Measurements from ENCODE around the gene TBC1D10B.
"Not testable (repeated sequence)": the region's sequence is repeated elsewhere in the genome, so short reads cannot be mapped to it uniquely, and the experiment has no call there.

Gene TBC1D10B

DNA sequence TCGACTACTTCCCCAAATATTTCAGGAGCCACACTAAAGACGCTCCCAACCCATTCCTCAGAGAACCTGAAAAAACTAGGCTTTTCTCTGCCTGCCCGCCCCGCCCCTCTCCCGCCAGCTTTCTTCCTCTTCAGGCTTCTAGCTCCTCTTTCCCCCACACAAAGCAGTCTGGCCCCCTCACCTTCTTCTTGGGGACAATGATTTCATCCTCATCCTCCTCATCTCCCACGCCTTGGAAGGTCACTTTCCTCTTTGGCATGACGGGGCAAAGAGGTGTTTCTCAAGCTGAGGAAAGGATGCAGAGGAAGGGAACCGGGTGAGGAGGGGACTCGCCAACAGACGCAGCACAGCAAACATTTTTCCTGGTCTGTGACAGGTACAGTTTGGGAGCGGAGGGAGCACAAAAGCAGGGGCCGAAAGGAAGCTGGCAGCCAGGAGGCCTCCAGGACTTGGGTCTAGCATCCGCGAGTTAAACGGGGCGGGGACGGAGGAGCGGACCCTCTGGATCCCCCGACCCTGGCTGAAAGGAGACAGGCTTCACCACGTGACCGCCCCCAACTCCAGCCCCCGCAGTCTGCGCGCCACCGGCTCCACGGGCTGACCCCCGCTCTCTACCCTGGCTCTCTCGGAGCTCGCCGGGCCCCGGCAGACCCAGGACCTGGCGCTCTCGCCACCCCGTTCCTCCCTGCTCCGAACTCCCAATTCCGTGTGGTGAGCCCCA, 15.7 kb downstream of the TBC1D10B start:
- DNase-seq, result peak; percentile 41

DNA sequence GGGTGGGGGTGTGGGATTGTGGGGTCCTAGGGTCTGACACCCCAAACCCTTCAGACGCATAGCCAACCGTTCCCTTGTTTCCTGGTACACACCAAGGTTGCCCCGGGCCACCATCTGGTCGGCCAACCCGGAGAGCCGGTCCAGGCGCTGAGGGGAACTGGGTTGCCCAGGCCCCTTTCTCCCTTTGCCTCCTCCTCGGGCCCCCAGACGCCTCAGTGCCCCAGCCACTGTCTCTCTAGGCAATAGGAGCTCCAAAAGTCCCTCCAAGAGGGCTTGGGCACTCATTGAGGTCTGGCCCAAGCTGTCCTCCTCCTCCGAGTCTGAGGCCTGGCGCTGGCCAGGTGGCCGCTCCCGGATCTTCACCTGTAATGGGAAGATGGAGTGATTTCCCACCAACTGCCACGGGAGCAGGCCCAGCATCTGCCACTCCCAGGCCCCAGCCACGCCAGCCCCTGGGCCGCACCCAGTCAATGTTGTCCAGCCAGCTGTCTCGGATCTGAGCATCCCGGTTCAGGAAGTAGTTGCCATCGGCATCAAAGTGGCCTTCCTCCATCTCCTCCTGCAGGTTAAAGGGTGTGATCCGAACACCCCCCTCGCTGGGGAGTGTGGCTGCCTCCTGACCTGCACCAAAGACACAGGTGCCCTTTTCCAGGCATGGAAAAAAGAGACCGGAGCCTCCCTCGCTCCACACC, 16.7 kb downstream of the TBC1D10B start:
- DNase-seq, result no peak

DNA sequence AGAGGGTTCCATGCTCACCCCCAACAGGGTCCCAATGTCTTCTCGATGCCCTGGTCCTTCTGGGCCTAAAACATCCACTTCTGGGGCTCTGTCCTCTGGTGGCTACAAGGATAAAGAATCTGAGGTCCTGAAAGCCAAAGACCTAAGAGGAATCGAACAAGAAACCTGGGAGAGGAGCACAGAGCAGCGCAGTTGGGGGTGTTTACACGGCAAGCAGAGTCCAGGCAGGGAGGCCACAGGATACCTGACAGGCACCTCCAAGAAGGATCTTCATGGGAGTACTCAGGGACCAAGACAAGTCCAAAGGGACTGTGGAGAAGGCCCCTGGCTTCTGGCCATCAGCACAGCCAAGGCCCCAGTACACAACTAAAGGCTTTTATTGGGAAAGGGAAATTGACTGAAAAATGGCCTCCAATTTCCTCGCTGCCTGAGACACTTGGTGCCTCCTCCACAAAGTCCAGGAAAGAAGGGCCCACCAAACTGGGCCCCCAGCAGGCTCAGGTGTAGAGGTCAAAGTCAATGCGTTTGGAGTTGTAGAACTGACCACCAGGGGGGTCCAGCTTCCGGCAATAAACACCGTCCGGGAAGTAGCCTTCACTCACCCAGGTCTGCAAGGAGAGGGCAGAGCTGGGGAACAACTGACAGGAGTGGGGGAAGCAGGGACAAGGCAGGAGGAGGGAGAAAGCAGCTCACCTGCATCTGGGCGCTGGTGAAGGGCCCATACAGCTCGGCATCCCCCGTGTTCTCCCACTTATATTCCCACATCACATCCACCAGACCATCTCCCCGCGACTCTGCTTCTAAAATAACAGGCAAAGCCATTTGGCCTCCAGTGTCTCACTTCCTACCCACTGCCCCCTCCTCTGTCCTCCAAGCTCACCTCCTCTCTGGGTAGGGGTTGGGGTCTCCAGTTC, 17.5 kb downstream of the TBC1D10B start:
- no peak for DNase-seq

DNA sequence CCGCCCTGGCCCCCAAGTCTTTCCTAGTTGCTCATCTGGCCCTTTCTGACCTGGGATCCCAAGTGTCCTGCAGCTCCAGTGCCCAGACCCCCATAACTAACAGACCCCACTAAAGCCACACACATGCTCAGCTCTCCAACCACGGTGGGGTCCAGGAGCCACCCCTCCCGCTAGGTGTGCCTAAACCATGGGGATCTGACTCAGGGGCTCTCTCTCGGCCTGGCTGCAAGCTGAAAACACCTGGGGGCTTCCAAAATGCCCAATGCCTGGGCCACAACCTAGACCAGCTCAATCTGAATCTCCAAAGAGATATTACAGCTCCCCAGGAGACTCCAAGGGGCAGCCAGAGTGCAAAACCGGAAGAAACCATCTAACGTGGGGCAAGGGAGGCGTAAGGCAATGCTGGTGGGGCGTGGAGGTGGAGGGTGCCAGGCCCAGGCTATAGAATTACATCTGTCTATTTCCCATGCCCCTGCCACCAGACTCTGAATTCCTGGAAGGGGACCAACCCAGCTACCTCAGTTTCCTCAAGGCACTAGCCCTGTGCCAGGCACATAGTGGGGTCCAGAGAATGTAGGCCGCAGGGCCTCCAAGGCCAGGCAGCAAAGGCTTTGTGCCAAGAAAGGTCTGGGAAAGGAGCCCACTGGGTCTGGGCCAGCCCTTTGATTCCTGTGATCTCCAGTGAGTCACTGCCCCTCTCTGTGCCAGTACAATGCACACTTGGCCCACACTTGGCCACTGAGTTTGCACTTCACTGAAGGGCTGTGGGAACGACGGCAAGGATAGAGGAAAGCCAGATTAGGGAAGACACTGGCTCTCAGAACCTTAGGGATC, 18.5 kb downstream of the TBC1D10B start:
- DNase-seq, result no peak

DNA sequence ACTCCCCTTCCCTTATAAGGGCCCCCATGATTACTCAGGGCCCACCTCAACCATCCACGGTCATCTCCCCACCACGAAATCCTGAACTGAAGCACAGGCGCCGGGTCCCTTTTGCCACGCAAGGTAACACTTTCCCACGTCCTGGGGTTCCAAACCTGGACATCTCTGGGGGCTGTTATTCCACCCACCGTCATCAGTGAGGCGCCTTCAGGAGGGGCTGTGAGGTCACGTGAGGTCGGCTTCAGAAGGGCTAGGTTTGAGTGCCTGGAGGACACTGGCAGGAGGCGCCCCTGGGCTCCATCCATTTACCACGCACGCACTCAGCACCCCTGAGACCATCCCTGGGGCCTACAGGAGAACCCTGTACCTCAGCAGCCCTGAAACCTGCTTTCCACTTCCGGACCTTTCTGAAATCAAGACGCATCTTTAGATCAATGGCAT, 19.3 kb downstream of the TBC1D10B start:
- DNase-seq, result no peak

DNA sequence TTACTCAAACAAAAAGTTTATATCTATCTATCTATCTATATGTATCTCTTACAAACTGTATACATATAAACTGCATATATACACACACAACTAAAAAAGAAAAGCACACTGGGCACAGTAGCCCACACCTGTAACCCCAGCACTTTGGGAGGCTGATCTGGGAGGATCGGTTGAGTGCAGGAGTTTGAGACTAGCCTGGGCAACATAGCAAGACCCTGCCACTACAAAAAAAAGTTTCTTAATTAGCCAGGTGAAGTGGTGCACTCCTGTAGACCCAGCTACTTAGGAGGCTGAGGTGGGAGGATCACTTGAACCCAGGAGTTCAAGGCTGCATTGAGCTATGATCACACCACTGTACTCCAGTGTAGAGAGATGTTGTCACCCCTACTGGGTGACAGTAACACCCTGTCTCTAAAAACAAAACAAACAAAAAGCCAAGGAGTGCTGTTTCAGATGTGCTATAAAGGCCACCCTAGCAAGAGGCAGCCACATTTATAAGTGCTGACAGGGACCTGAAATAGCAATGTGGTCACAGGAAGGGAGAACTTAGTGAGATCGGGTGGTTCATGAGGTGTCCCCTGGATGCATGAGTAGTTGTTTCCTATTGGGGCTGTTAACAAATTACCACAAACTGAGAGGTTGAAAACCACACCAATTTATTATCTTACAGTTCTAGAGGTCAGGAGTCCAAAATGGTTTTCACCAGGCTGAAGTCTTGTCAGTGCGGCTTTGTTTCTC, 20.0 kb downstream of the TBC1D10B start:
- DNase-seq, result no peak

DNA sequence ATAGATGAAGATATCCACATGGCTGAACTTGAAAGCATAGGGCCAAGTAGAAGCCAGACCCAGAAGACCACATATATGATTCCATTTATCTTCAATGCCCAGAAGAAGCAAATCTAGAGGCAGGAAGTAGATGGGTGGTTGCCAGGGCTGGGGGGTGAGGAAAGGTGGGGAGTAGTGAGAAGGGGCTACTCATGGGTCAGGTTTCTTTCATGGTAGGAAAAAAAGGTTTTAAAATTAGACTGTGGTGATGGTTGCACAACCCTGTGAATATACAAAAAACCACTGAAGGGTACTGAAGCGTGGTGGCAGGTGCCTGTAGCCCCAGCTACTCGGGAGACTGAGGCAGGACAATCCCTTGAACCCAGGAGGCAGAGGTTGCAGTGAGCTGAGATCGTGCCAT, 20.6 kb downstream of the TBC1D10B start:
- DNase-seq, result no peak

DNA sequence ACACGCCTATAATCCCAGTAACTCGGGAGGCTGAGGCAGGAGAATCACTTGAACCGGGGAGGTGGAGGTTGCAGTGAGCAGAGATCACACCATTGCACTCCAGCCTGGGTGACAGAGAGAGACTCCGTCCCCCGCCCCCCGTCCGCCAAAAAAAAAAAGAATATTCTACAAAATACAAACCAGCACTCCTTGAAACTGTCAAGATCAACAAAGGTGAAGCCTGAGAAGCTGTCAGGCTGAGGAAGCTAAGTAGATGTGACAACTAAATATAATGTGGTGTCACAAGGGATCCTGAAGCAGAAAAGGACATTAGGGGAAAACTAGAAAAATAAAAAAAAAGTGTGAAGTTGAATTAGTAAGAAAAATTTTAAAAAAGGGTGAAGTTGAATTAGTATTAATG, 21.4 kb downstream of the TBC1D10B start:
- no peak for DNase-seq

DNA sequence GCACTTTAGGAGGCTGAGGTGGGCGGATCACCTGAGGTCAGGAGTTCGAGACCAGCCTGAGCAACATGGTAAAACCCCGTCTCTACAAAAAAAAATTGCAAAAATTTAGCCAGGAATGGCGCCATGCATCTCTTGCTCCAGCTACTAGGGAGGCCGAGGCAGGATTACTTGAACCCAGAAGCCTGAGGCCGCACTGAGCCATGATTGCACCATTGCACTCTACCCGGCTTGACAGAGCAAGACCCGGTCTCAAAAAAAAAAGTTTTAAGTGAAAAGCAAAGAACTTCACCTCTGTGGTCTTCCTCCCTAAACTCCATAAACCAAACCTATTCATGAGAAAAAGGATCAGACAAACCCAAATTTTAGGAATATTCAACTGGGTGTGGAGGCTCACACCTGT, 22.2 kb downstream of the TBC1D10B start:
- DNase-seq, result no peak

DNA sequence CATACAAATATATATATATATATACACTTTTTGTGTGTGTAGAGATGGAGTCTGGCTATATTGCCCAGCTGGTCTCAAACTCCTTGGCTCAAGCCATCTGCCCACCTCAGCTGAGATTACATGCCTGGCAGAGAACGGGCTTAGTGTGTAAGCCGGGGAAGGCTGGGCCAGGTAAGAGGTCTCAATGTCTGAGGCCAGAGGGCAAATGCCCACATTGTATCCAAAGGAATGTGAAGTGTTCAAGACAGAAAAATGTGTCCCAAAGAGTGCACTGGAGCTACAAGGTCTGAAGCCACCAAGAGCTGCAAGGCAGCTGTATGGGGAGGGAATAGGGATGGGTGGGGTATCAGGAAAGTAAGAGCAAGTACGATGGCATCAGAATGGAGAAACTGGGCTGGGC, 24.0 kb downstream of the TBC1D10B start:
- no peak for DNase-seq

DNA sequence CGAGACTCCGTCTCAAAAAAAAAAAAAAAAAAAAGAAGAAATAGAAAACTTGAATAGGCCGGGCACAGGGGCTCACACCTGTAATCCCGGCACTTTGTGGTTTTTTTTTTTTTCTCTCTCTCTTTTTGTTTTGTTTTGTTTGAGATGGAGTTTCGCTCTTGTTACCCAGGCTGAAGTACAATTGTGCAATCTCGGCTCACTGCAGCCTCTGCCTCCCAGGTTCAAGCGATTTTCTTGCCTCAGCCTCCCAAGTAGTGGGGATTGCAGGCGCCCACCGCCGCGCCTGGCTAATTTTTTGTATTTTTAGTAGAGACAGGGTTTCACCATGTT, 26.8 kb downstream of the TBC1D10B start:
- DNase-seq, result not testable (repeated sequence)

DNA sequence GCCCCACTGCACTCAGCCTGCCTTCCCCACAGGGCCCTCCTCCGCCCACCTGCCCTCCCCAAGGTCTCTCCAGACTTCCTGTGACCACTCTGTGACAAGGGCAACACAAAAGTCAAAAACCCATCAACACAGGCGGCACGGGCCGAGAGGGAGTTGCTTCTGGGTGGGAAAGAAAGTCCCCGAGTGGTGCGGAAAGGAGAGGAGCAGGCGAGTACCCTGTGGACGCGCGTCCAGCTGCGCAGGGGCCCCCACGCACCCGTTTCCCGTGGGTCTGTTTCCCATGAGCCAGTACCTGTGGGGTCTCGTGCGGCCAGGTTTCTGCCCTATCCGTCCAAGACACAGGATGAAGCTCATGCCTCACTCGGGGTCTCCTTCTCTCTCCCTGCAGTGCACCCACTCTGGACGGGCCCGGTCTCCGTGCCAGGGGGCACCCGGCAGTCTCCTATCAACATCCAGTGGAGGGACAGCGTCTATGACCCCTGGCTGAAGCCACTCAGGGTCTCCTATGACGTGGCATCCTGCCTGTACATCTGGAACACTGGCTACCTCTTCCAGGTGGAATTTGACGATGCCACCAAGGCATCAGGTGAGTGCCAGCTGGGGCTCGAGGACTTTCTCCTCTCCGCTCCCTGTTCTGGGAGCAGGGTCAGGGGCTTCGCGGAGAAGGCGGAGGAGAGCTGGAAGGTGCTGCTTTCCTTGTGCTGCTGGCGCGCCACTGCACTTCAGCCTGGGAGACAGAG, 27.4 kb downstream of the TBC1D10B start:
- DNase-seq, result no peak

DNA sequence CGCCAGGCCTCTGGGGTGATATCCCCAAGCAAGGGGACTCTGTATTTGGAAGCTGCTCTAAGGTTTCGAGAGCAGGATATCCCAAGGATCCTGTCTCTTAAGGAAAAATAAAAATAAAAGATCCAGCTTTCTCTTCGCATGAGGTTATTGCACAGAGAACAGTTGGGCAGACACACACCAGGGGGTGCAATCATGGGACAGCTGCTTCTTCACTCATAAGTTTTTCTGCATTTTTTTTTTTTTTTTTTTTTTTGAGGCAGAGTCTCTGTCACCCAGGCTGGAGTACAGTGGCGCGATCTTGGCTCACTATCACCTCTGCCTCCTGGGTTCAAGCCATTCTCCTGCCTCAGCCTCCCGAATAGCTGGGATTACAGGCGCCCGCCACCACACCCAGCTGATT, 28.3 kb downstream of the TBC1D10B start:
- not testable (repeated sequence) for DNase-seq

DNA sequence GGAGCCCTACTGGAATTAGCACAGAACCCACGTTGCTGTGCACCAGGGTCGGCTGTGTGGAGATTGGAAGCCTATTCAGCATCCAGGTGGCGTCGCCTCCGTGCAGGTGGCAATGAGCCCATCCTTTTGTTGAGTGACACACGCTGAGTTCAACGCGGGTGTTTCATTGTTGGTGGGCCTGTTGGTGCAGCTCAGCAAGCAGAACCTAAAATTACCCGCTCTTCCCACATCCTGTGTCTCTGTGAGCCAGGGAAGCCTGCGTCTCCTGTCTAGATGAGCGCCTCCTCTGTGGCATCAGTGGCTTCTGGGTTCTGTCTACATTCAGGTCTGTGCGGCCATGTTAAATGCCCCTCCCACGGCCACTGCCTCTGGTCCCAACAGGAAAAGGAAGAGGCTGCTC, 29.7 kb downstream of the TBC1D10B start:
- DNase-seq, result no peak

DNA sequence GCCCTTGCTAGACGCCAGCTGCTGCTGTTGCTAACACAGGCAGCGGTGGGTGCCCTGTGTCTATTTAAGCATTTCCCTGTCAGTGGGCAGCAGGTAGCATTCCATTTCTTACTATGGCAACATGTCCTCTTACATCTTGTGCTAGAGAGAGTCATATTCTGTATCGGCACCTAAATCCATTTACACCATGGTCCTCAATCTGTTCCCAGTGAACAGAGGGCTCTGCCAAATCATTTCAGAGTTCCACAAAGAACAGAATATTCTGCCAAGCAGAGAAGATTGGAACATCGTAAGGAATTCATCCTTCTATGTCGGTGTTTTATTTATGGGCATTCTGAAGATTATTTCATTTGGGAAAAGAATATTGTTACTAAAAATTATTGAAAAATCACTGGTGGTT, 31.6 kb downstream of the TBC1D10B start:
- DNase-seq, result not testable (repeated sequence)

DNA sequence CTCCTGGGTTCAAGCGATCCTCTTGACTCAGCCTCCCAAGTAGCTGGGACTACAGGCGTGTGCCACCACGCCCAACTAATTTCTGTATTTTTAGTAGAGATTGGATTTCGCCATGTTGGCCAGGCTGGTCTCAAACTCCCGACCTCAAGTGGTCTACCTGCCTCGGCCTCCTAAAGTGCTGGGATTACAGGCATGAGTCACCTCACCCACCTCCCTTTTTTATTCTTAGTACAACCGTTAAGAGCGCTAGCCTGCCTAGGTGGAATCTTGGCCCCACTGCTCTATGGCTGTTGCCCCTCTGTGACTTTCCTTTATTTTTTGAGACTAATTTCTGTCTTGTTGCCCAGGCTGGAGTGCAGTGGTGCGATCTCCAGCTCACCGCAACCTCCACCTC, 32.3 kb downstream of the TBC1D10B start:
- DNase-seq, result not testable (repeated sequence)

DNA sequence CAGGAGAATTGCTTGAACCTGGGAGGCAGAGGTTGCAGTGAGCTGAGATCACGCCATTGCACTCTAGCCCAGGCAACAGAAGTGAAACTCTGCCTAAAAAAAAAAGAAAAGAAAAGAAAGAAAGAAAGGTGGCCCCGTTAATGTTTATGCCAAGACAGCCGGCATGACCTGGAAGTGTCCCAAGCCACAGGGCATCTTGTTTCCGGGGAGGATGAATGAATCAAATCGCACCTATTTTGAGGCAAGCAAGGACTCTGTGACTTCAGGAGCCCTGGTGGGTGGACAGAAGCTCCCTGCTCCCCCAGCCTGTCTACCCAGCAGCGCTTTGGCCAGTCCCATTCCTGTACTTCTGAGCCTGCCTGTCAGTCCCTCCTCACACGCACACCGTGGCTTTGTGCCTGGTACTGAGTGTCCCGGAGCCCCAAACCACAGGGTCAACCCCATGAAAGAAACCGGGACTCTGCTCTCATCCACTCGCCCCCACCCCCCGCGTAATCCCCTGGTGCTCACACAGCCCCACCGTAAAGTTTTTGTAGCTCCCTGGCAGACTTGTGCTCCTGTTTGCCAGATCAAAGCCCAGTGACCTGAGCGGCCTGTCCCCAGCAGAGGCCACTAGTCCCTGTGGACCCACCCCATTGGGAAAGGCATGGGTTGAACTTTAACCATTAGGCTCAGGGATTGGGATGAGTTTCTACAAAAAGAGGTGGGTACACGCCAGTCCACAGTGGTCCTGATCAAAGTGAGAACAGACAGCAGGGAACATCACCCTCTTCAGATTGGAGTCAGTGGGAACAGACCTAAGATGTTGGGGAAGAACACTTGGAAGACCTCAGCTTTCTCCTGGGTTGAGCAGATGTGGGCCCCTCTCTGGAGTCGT, 34.5 kb downstream of the TBC1D10B start:
- no peak for DNase-seq

DNA sequence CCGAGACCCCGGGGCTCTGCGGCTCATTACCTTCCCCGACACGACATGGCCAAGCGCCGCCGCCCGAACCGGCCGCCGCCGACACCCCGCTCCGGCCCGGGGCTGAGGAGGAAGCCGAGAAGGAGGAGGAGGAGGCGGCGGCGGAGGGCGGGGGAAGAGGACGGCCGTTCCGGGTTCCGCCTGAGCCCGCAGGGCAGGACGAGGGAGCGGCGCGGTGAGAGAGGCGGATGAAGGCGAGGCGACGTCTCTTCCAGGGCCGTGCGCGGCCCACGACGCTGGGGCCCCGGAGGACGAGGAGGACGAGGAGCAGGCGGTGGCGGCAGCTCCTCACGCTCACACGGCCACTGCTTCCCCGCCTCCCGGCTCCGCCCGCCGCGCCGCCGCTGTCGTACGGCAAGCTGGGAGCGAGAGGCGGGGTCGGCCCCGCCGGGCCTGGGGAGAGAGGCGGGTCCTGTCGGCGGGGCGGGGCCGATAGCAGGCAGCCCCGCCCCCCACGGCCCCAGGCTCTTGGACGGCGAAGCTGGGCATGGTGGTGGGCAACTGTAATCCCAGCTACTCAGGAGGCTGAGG, 35.2 kb downstream of the TBC1D10B start:
- peak; percentile 59 for DNase-seq

DNA sequence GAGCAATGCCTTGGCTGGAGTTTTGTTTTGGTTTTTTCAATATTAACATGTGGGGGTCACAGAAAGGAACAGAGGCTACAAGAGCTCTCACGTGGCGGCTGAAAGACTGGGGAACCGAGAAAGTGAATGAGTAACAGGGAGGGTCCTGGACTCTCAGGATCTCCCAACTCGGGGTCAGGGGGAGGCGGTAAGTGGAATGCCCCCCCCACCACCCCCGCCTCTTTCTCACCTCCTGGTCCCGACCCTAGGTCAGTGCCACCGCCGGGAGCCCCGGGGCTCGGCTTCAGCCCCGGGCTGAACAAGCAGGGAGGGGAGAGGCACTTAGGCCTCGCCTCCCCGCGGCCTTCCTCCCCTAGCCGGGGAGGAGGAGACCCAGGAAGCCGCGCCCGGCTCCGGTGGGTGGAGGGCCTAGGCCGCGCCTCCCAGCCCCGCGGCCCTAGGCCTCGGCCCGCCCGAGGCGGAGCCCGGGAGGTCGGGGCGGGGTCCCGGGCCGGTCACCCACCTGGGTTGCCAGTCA, 35.8 kb downstream of the TBC1D10B start:
- peak; percentile 58 for DNase-seq

DNA sequence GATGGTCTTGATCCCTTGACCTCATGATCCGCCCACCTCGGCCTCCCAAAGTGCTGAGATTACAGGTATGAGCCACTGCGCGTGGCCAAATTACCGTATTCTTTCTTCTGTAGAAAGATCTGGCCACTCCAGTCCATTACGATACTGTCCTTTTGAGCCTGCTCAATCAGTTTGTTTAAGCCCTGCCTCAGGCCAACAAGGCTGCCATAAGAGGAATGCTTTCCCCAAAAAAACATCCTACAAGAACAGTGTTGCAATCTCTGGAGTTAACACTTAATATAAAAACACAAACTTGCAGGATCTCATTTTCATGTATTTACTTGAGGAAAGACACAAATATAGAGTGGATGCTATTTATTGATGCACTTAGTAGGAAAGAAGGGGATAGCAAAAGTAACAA, 46.1 kb downstream of the TBC1D10B start:
- DNase-seq, result not testable (repeated sequence)
